Gastrocnemius medialis (tissue), 4 donors: ENCODE results near the gene TIMP3.

ENCODE experiments used
- POLR2A ChIP-seq, 2 donors: fragments of 450-650 bp; IDR thresholded peaks; one replicate each; pipeline ENCODE4 v1.6.1; 2017; ENCODE audit warnings: antibody characterized with exemption in 2 of 2, mild to moderate bottlenecking in 2 of 2, moderate library complexity in 2 of 2
- TF ChIP-seq, protein P1 (sequence below), 5 experiments: fragments of 450-650 bp in 3 of 5; fragments of 200-600 bp in 2 of 5; sonication (generic) in 2 of 5; IDR thresholded peaks in 4 of 5; conservative IDR thresholded peaks in 1 of 5; 1 replicate in 4 of 5; 2 replicates in 1 of 5; pipeline ENCODE4 v1.5.1; 2016 to 2019; ENCODE audit warnings: antibody characterized with exemption in 5 of 5, mild to moderate bottlenecking in 3 of 5, moderate library complexity in 3 of 5

DNA sequence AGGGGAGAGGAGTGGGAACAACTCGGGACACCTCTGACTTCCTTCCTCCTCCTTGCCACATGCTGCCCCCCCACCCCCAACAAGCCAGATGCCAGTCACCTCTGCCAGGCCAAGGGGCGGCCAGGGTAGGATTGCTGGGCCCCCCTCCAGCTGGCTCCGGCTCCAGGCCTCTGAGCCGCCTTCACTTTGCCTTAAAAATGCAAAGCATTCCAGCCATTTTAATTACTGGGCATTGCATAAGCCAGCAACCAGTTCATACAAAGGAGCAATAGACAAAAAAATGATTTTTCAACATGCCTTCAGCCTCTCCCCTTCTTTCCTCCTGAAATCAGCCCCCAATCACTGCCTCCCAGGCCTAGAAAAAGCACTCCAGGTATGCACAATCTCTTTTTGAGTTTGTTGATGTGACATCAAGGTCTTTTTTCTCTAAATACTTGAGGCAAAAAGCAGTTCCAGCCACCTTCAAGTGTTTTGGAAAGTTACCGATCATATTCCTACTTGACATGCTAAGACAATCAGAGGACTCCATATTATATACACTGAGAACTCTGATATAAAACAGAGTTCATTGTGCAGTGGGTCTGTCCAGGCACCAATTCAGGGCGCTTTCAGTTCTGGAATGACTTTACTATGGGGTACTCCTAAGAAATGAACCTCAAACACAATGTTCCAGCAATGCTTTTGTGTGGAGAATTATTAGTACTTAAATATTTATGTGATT, 12.4 kb upstream of the TIMP3 start:
- no peak for TF ChIP-seq POLR2A (IDR thresholded peaks at IDR 0.05)
- TF ChIP-seq, protein P1, sequence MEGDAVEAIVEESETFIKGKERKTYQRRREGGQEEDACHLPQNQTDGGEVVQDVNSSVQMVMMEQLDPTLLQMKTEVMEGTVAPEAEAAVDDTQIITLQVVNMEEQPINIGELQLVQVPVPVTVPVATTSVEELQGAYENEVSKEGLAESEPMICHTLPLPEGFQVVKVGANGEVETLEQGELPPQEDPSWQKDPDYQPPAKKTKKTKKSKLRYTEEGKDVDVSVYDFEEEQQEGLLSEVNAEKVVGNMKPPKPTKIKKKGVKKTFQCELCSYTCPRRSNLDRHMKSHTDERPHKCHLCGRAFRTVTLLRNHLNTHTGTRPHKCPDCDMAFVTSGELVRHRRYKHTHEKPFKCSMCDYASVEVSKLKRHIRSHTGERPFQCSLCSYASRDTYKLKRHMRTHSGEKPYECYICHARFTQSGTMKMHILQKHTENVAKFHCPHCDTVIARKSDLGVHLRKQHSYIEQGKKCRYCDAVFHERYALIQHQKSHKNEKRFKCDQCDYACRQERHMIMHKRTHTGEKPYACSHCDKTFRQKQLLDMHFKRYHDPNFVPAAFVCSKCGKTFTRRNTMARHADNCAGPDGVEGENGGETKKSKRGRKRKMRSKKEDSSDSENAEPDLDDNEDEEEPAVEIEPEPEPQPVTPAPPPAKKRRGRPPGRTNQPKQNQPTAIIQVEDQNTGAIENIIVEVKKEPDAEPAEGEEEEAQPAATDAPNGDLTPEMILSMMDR (IDR thresholded peaks at IDR 0.05 in 4 of 5, conservative IDR thresholded peaks at IDR 0.05 in 1 of 5), result no peak
